GM12873 (cell line): ENCODE measurements around the gene KRTAP10-6.
"Not testable (repeated sequence)": the region's sequence is repeated elsewhere in the genome, so short reads cannot be mapped to it uniquely, and the experiment has no call there.

Source experiments
- CTCF ChIP-seq: IDR thresholded peaks from 2 replicates; pipeline ENCODE4 v1.5.1; 2012; ENCODE audit warnings: low read depth, mild to moderate bottlenecking, moderate library complexity, low read length, control low read depth; ENCODE audit not compliant: insufficient read depth; ENCODE audit errors: missing control alignments

KRTAP10-6 gene

GRCh38 chr21:44589094-44589493 lies 3.2 kb downstream of the KRTAP10-6 start:
- TF ChIP-seq CTCF: no peak

- no peak for TF ChIP-seq CTCF
Observed at GRCh38 chr21:44585892-44586291, 6.4 kb downstream of the KRTAP10-6 start.

GRCh38 chr21:44583800-44584147 lies 8.5 kb downstream of the KRTAP10-6 start:
- TF ChIP-seq CTCF: no peak

- no peak for TF ChIP-seq CTCF
Observed at GRCh38 chr21:44583089-44583799, 9.1 kb downstream of the KRTAP10-6 start.

- no peak for TF ChIP-seq CTCF
Observed at GRCh38 chr21:44582055-44582454, 10.2 kb downstream of the KRTAP10-6 start.

GRCh38 chr21:44581158-44581557 lies 11.1 kb downstream of the KRTAP10-6 start:
- TF ChIP-seq CTCF: no peak

GRCh38 chr21:44580231-44580821 lies 12.0 kb downstream of the KRTAP10-6 start, which contains the start of gene KRTAP10-5:
TSS of gene KRTAP10-5 (minus strand) at chr21:44580604. CDS start at chr21:44580578, 26 bp downstream.
- TF ChIP-seq CTCF: not testable (repeated sequence)
